ENCODE measurements around the gene SGK1.

- no peak for TF ChIP-seq CTCF (IDR thresholded peaks at IDR 0.05)
- TF ChIP-seq POLR2A (IDR thresholded peaks at IDR 0.05), result no peak
Measured at GRCh38 chr6:134164300-134164699, 153.6 kb downstream of the SGK1 start.
